IMR-90 (cell line): ENCODE measurements around the gene LRRC75A. TPM values are rescaled to one million over a fixed set of nuclear protein-coding genes. Genes with fewer than 3 reads are reported as not detected.

ENCODE experiments used
- ATAC-seq: fragments of 200-7000 bp; cut with Tn5 transposase; 2 replicates; pipeline ENCODE4 v1.9.1; 2020; ENCODE audit warnings: low read depth, mild to moderate bottlenecking, moderate library complexity
- BruUV-seq: library from RNA; stranded (reverse); fragments of 400-500 nt; replicated peaks from 2 replicates; lab custom pipeline; 2021; lab: Mats Ljungman, UMichigan
- CTCF ChIA-PET: fragments of 300-600 bp; formaldehyde crosslinking; extraction: SDS; loops from one replicate; lab custom pipeline; 2021; ENCODE audit warnings: antibody characterized with exemption; lab: Yijun Ruan, JAX
- POLR2A ChIA-PET: fragments of 300-600 bp; sonication (Branson Sonifier 250); formaldehyde crosslinking; loops from one replicate; lab custom pipeline; 2022; ENCODE audit warnings: antibody characterized with exemption; ENCODE audit not compliant: unreplicated experiment; lab: Charles Lee
- DNase-seq: peaks from one replicate; pipeline ENCODE4 v3.0.0; 2013
- H2AFZ ChIP-seq: replicated peaks from 2 replicates; pipeline ENCODE3; 2013; ENCODE audit warnings: low read length, mild to moderate bottlenecking; ENCODE audit not compliant: poor library complexity
- H2AK5ac ChIP-seq: 2 replicates; pipeline ENCODE4 v1.6.1; 2013; ENCODE audit warnings: low read depth, low read length, inconsistent platforms
- H2AK9ac ChIP-seq: replicated peaks from 2 replicates; pipeline ENCODE3; 2013; ENCODE audit warnings: mild to moderate bottlenecking, low read depth, low read length, moderate library complexity; ENCODE audit not compliant: poor library complexity
- H2BK120ac ChIP-seq: 2 replicates; pipeline ENCODE4 v1.6.1; 2013; ENCODE audit warnings: low read depth, low read length, inconsistent platforms
- H2BK15ac ChIP-seq: 3 replicates; pipeline ENCODE4 v1.6.1; 2013; ENCODE audit warnings: low read depth, low read length, inconsistent platforms
- H2BK20ac ChIP-seq: 2 replicates; pipeline ENCODE4 v1.6.1; 2013; ENCODE audit warnings: low read depth, mild to moderate bottlenecking, inconsistent platforms, low read length, moderate library complexity
- H2BK5ac ChIP-seq: 2 replicates; pipeline ENCODE4 v1.6.1; 2013; ENCODE audit warnings: mild to moderate bottlenecking, low read depth, low read length, inconsistent platforms; ENCODE audit not compliant: poor library complexity, severe bottlenecking
- H3K14ac ChIP-seq: replicated peaks from 2 replicates; pipeline ENCODE4 v1.6.1; 2013; ENCODE audit warnings: low read depth, low read length, inconsistent platforms
- H3K18ac ChIP-seq: 2 replicates; pipeline ENCODE4 v1.6.1; 2013; ENCODE audit warnings: low read depth, low read length, control low read depth
- H3K23ac ChIP-seq: 2 replicates; pipeline ENCODE4 v1.6.1; 2013; ENCODE audit warnings: low read depth, low read length, inconsistent platforms
- H3K27ac ChIP-seq: 2 replicates; pipeline ENCODE4 v1.5.1; 2013; ENCODE audit warnings: mild to moderate bottlenecking, control low read depth, low read length; ENCODE audit not compliant: insufficient read depth
- H3K27me3 ChIP-seq: 2 replicates; pipeline ENCODE4 v1.6.1; 2013; ENCODE audit warnings: low read length; ENCODE audit not compliant: control insufficient read depth, insufficient read depth
- H3K36me3 ChIP-seq: 2 replicates; pipeline ENCODE4 v1.6.1; 2013; ENCODE audit warnings: low read length, mixed read lengths; ENCODE audit not compliant: control insufficient read depth, insufficient read depth
- H3K4ac ChIP-seq: 2 replicates; pipeline ENCODE4 v1.6.1; 2013; ENCODE audit warnings: low read depth, low read length, inconsistent platforms
- H3K4me1 ChIP-seq: 2 replicates; pipeline ENCODE4 v1.6.1; 2013; ENCODE audit warnings: low read length, mixed read lengths; ENCODE audit not compliant: control insufficient read depth, insufficient read depth
- H3K4me2 ChIP-seq: 2 replicates; pipeline ENCODE4 v1.6.1; 2013; ENCODE audit warnings: low read depth, mild to moderate bottlenecking, control low read depth, low read length, moderate library complexity
- H3K4me3 ChIP-seq: 2 replicates; pipeline ENCODE4 v1.5.1; 2013; ENCODE audit warnings: low read depth, mild to moderate bottlenecking, control low read depth, low read length, moderate library complexity; ENCODE audit not compliant: insufficient read depth
- H3K56ac ChIP-seq: 2 replicates; pipeline ENCODE4 v1.6.1; 2013; ENCODE audit warnings: low read length, inconsistent platforms; ENCODE audit not compliant: insufficient read depth; ENCODE audit errors: extremely low read depth
- H3K79me1 ChIP-seq, 2 experiments: 2 replicates each; pipeline ENCODE4 v1.6.1; 2013; ENCODE audit warnings: low read length in 2 of 2, inconsistent platforms in 1 of 2, low read depth in 1 of 2
- H3K9ac ChIP-seq: 2 replicates; pipeline ENCODE4 v1.6.1; 2013; ENCODE audit warnings: low read depth, low read length, control low read depth
- H3K9me1 ChIP-seq: 2 replicates; pipeline ENCODE4 v1.6.1; 2013; ENCODE audit warnings: low read length, inconsistent platforms; ENCODE audit not compliant: insufficient read depth
- H3K9me3 ChIP-seq: 2 replicates; pipeline ENCODE4 v1.6.1; 2013; ENCODE audit warnings: low read length; ENCODE audit not compliant: control insufficient read depth, insufficient read depth
- H4K20me1 ChIP-seq: 2 replicates; pipeline ENCODE4 v1.6.1; 2013; ENCODE audit warnings: low read length, inconsistent platforms; ENCODE audit not compliant: insufficient read depth
- H4K5ac ChIP-seq: 2 replicates; pipeline ENCODE4 v1.6.1; 2013; ENCODE audit warnings: mild to moderate bottlenecking, low read depth, low read length, control low read depth
- H4K8ac ChIP-seq, 2 experiments: 2 replicates each; pipeline ENCODE4 v1.6.1; 2013; ENCODE audit warnings: low read depth in 2 of 2, low read length in 2 of 2, control low read depth in 1 of 2, inconsistent platforms in 1 of 2
- H4K91ac ChIP-seq: 2 replicates; pipeline ENCODE4 v1.6.1; 2013; ENCODE audit warnings: low read depth, low read length, inconsistent platforms; ENCODE audit not compliant: insufficient read depth
- BHLHE40 ChIP-seq: fragments of 150-350 bp; IDR thresholded peaks from 2 replicates; pipeline ENCODE4 v1.6.1; 2016; ENCODE audit warnings: mild to moderate bottlenecking, low read depth, low read length
- CEBPB ChIP-seq: IDR thresholded peaks from 2 replicates; pipeline ENCODE4 v1.6.1; 2012; ENCODE audit warnings: low read depth, low read length, improper control_type of control experiment
- CHD1 ChIP-seq: IDR thresholded peaks from 2 replicates; pipeline ENCODE4 v1.6.1; 2012; ENCODE audit warnings: low read depth, low read length, improper control_type of control experiment
- CTCF ChIP-seq: conservative IDR thresholded peaks from 2 replicates; pipeline ENCODE4 v1.5.1; 2012; ENCODE audit warnings: mild to moderate bottlenecking, low read depth, low read length, improper control_type of control experiment
- FOS ChIP-seq: fragments of 150-350 bp; IDR thresholded peaks from 2 replicates; pipeline ENCODE4 v1.6.1; 2016; ENCODE audit warnings: low read depth, low read length
- MAFK ChIP-seq: IDR thresholded peaks from 2 replicates; pipeline ENCODE4 v1.6.1; 2012; ENCODE audit warnings: low read depth, low read length, improper control_type of control experiment
- MAZ ChIP-seq: IDR thresholded peaks from 2 replicates; pipeline ENCODE4 v1.6.1; 2012; ENCODE audit warnings: low read depth, mild to moderate bottlenecking, low read length, improper control_type of control experiment, moderate library complexity, borderline replicate concordance
- MXI1 ChIP-seq: IDR thresholded peaks from 2 replicates; pipeline ENCODE4 v1.6.1; 2012; ENCODE audit warnings: low read depth, mild to moderate bottlenecking, low read length, moderate library complexity, borderline replicate concordance
- POLR2A ChIP-seq: IDR thresholded peaks from 2 replicates; pipeline ENCODE4 v1.6.1; 2012; ENCODE audit warnings: mild to moderate bottlenecking, low read depth, low read length
- RAD21 ChIP-seq: IDR thresholded peaks from 2 replicates; pipeline ENCODE4 v1.6.1; 2012; ENCODE audit warnings: low read length, improper control_type of control experiment
- RCOR1 ChIP-seq: IDR thresholded peaks from 2 replicates; pipeline ENCODE4 v1.6.1; 2012; ENCODE audit warnings: mild to moderate bottlenecking, low read length, improper control_type of control experiment; ENCODE audit not compliant: insufficient replicate concordance
- RFX5 ChIP-seq: IDR thresholded peaks from 2 replicates; pipeline ENCODE4 v1.8.0; 2012; ENCODE audit warnings: low read depth, mild to moderate bottlenecking, low read length, moderate library complexity
- SMC3 ChIP-seq: fragments of 150-350 bp; IDR thresholded peaks from 2 replicates; pipeline ENCODE4 v1.6.1; 2016; ENCODE audit warnings: low read depth, mild to moderate bottlenecking, antibody characterized with exemption, low read length, moderate library complexity
- USF2 ChIP-seq: fragments of 150-350 bp; IDR thresholded peaks from 2 replicates; pipeline ENCODE4 v1.6.1; 2017; ENCODE audit warnings: mild to moderate bottlenecking, antibody characterized with exemption, low read length, low read depth
- WGBS, 2 experiments: methylation state at CpG; one replicate each; pipeline versions ENCODE4 v1.1.5 to v1.1.7; 2013; ENCODE audit warnings: missing lambda C conversion rate in 2 of 2; ENCODE audit not compliant: insufficient read length in 1 of 2; ENCODE audit errors: extremely low coverage in 2 of 2; 5-methylcytosine and 5-hydroxymethylcytosine counted together
- dilution Hi-C: fragments of 300-500 bp; cut with HindIII; formaldehyde crosslinking; loops from one replicate; pipeline ENCODE4 v1.14.3; 2018; ENCODE audit warnings: low sequenced_read_pairs; ENCODE audit not compliant: unreplicated experiment
- in situ Hi-C: fragments of 300-500 bp; cut with MboI; formaldehyde crosslinking; loops from 3 replicates; pipeline ENCODE4 v1.14.3; 2019; ENCODE audit warnings: low sequenced_read_pairs, inconsistent platforms, mixed read lengths
- intact Hi-C: fragments of 100-400 bp; cut with micrococcal nuclease; formaldehyde crosslinking; loops from 2 replicates; pipeline ENCODE4 v1.10.0; 2022
- polyA plus RNA-seq, 3 experiments: library from polyadenylated mRNA; depleted of rRNA; stranded (reverse); fragments of >200 nt; gene quantifications; 2 replicates each; pipeline ENCODE4 v1.2.3, GENCODE V29; 2012; ENCODE audit warnings: low replicate concordance in 1 of 3
- total RNA-seq: library from RNA; depleted of rRNA; stranded (reverse); fragments of >200 nt; gene quantifications from 2 replicates; pipeline ENCODE4 v1.2.3, GENCODE V29; 2012
- TF ChIP-seq, protein P1 (sequence below): fragments of 150-350 bp; IDR thresholded peaks from 2 replicates; pipeline ENCODE4 v1.6.1; 2016; ENCODE audit warnings: low read depth, mild to moderate bottlenecking, low read length, moderate library complexity, borderline replicate concordance

LRRC75A gene
- total and polyA plus RNA-seq, 2 of the 4 experiments (the other 2 are of a cell fraction): 0.72 to 1.0 TPM

GRCh38 chr17:16479264-16479663 lies 12.7 kb downstream of the LRRC75A start:
- WGBS, 2 experiments: 100% methylated on average over 1 of the region's 2 CpGs; no CpG with 5 or more reads in 1 of the 2 experiments
- in situ Hi-C loops: no loop called here
- Histone ChIP-seq H2BK120ac (no peak overlapping the region), H4K5ac (no peak overlapping the region), H3K36me3 (no peaks in the 10 kb centered on the region), H3K4me2 (no peak overlapping the region), H3K56ac (no peak overlapping the region), H4K91ac (no peak overlapping the region; the same call in 1 of the 2 replicates), H3K27me3 (no peaks in the 10 kb centered on the region), H2BK20ac (no peak overlapping the region), H3K4me3 (no peak overlapping the region), H2BK15ac (no peak overlapping the region), H3K9me1 (peaks cover 4% of the 10 kb centered on the region; the same call in 1 of the 2 replicates), H3K4ac (no peak overlapping the region), H3K9ac (no peak overlapping the region), H4K20me1 (no peaks in the 10 kb centered on the region), H4K8ac (no peak overlapping the region), H3K18ac (no peak overlapping the region), H2AK5ac (no peak overlapping the region), H3K79me1 (no peaks in the 10 kb centered on the region), H2AFZ (no peak overlapping the region), H2AK9ac (no peak overlapping the region), H3K9me3 (no peaks in the 10 kb centered on the region), H3K4me1 (peaks cover 9% of the 10 kb centered on the region; the same call in 1 of the 2 replicates), H2BK5ac (no peak overlapping the region), H3K27ac (no peak overlapping the region), H3K14ac (no peak overlapping the region), H3K23ac (no peak overlapping the region)
- TF ChIP-seq CTCF (no peak), RCOR1 (no peak), POLR2A (no peak), FOS (no peak), MAFK (no peak), CHD1 (no peak), CEBPB (no peak), RAD21 (no peak), RFX5 (no peak), MAZ (no peak), SMC3 (no peak), USF2 (no peak), BHLHE40 (no peak), MXI1 (no peak)
- TF ChIP-seq, protein P1, sequence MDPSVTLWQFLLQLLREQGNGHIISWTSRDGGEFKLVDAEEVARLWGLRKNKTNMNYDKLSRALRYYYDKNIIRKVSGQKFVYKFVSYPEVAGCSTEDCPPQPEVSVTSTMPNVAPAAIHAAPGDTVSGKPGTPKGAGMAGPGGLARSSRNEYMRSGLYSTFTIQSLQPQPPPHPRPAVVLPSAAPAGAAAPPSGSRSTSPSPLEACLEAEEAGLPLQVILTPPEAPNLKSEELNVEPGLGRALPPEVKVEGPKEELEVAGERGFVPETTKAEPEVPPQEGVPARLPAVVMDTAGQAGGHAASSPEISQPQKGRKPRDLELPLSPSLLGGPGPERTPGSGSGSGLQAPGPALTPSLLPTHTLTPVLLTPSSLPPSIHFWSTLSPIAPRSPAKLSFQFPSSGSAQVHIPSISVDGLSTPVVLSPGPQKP: no peak
- ATAC-seq (no peak), DNase-seq (no peak)
- intact Hi-C loops: no loop called here
- BruUV-seq: no TSS peak
- dilution Hi-C loops: no loop called here
- ChIA-PET POLR2A (no interaction called here), CTCF (interaction anchor here (0.6 kb wide), 1 partner anchor 38 kb away, joined by 3 read pairs; no protein-coding TSS in a partner anchor)
